Smooth muscle cell (in vitro differentiated cells): ENCODE data around the gene MFAP4. TPM values are rescaled to one million over a fixed set of nuclear protein-coding genes. Genes with fewer than 3 reads are reported as not detected.

Source experiments
- DNase-seq: peaks from one replicate; lab custom pipeline; 2025; ENCODE audit not compliant: unreplicated experiment; lab: John Stamatoyannopoulos, UW
- H2AFZ ChIP-seq: fragments of 200-600 bp; sonication (generic); 2 replicates; pipeline ENCODE4 v1.6.0; 2016; ENCODE audit warnings: antibody characterized with exemption, low read depth, mild to moderate bottlenecking
- H3F3A ChIP-seq: fragments of 200-600 bp; sonication (generic); 2 replicates; pipeline ENCODE4 v1.6.0; 2017; ENCODE audit warnings: antibody characterized with exemption, low read depth
- H3K27ac ChIP-seq: fragments of 200-600 bp; sonication (generic); 2 replicates; pipeline ENCODE4 v1.5.1; 2016; ENCODE audit warnings: low read depth, mild to moderate bottlenecking
- H3K27me3 ChIP-seq: fragments of 200-600 bp; sonication (generic); 2 replicates; pipeline ENCODE4 v1.6.1; 2016; ENCODE audit warnings: low read depth, mild to moderate bottlenecking
- H3K36me3 ChIP-seq: fragments of 200-600 bp; sonication (generic); 2 replicates; pipeline ENCODE4 v1.5.1; 2016; ENCODE audit warnings: low read depth
- H3K4me1 ChIP-seq: fragments of 200-600 bp; sonication (generic); 2 replicates; pipeline ENCODE4 v1.5.1; 2016; ENCODE audit warnings: low read depth
- H3K4me2 ChIP-seq: fragments of 200-600 bp; sonication (generic); 2 replicates; pipeline ENCODE4 v1.6.0; 2016; ENCODE audit warnings: mild to moderate bottlenecking
- H3K4me3 ChIP-seq: fragments of 200-600 bp; sonication (generic); 2 replicates; pipeline ENCODE4 v1.5.1; 2016; ENCODE audit warnings: mild to moderate bottlenecking
- H3K79me2 ChIP-seq: fragments of 200-600 bp; sonication (generic); 2 replicates; pipeline ENCODE4 v1.6.0; 2016; ENCODE audit warnings: low read depth, mild to moderate bottlenecking
- H3K9ac ChIP-seq: fragments of 200-600 bp; sonication (generic); 2 replicates; pipeline ENCODE4 v1.6.0; 2016; ENCODE audit warnings: low read depth
- H3K9me3 ChIP-seq: fragments of 200-600 bp; sonication (generic); replicated peaks from 2 replicates; pipeline ENCODE4 v1.5.1; 2016; ENCODE audit warnings: low read depth
- H4K20me1 ChIP-seq: fragments of 200-600 bp; sonication (generic); 2 replicates; pipeline ENCODE4 v1.6.0; 2016; ENCODE audit warnings: low read depth
- WGBS: methylation state at CpG from one replicate; pipeline ENCODE4 v1.1.7; 2016; ENCODE audit warnings: low lambda C conversion rate; 5-methylcytosine and 5-hydroxymethylcytosine counted together
- polyA plus RNA-seq: library from polyadenylated mRNA; unstranded; fragments of >200 nt; fragmentation: Nextera tagmentation; extraction: Ambion mirVana; gene quantifications from 2 replicates; pipeline ENCODE4 v1.2.1, GENCODE V29; 2016
- total RNA-seq: library from RNA; depleted of rRNA; stranded (reverse); fragments of >200 nt; gene quantifications from 2 replicates; pipeline ENCODE4 v1.2.3, GENCODE V29; 2014
- TF ChIP-seq, protein P1 (sequence below): fragments of 200-600 bp; sonication (generic); IDR thresholded peaks from 2 replicates; pipeline ENCODE4 v1.5.1; 2017; ENCODE audit warnings: borderline replicate concordance, mild to moderate bottlenecking, antibody characterized with exemption; ENCODE audit not compliant: insufficient read depth, poor library complexity, severe bottlenecking

MFAP4 gene
- total and polyA plus RNA-seq, 2 experiments from 2014 or later: 580 to 1,738 TPM

DNA sequence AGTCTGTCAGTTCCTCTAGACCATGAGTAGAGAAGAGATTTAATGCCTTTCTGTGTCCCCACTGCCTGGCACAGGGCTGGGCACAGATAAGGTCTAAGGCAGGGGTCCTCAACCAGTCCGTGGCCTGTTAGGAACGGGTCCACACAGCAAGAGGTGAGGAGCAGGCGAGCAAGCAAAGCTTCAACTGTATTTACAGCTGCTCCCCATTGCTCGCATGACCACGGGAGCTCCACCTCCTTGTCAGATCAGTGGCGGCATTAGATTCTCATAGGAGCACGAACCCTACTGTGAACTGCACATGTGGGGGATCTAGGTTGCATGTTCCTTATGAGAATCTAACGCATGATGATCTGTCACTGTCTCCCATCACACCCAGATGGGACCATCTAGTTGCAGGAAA, 26.2 kb downstream of the MFAP4 start:
- Histone ChIP-seq H3F3A (no peaks in the 10 kb centered on the region), H4K20me1 (no peaks in the 10 kb centered on the region), H3K9me3 (no peaks in the 10 kb centered on the region), H3K79me2 (no peaks in the 10 kb centered on the region), H3K27ac (no peak overlapping the region), H2AFZ (no peak overlapping the region), H3K9ac (no peak overlapping the region), H3K4me3 (no peak overlapping the region), H3K36me3 (no peaks in the 10 kb centered on the region), H3K4me1 (peaks cover 10% of the 10 kb centered on the region), H3K4me2 (no peak overlapping the region), H3K27me3 (no peaks in the 10 kb centered on the region)
- 90% methylated on average over 8 of the region's 8 CpGs for WGBS
- TF ChIP-seq, protein P1, sequence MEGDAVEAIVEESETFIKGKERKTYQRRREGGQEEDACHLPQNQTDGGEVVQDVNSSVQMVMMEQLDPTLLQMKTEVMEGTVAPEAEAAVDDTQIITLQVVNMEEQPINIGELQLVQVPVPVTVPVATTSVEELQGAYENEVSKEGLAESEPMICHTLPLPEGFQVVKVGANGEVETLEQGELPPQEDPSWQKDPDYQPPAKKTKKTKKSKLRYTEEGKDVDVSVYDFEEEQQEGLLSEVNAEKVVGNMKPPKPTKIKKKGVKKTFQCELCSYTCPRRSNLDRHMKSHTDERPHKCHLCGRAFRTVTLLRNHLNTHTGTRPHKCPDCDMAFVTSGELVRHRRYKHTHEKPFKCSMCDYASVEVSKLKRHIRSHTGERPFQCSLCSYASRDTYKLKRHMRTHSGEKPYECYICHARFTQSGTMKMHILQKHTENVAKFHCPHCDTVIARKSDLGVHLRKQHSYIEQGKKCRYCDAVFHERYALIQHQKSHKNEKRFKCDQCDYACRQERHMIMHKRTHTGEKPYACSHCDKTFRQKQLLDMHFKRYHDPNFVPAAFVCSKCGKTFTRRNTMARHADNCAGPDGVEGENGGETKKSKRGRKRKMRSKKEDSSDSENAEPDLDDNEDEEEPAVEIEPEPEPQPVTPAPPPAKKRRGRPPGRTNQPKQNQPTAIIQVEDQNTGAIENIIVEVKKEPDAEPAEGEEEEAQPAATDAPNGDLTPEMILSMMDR: no peak
- DNase-seq: no peak

DNA sequence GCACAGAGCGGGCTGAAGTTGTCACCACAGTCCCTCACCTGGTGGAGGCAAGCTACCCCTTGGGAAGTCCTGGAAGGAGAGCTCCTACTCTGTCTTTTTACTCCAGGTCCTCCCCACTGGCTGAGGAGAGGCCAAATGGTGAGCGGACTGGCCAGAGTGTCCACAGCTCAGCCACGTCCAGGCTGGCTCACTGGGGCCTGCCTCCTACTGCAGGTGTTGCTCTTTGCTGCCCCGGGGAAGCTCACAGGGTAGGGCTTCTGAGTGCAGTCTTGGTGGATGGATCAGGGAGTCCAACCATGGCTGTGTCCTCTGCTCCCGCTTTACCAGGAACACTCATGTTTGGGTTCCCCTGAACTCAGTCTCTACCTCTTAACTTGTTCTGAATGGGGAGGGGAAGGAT, 27.1 kb downstream of the MFAP4 start:
- Histone ChIP-seq H3F3A (no peaks in the 10 kb centered on the region), H3K4me2 (no peak overlapping the region), H2AFZ (no peak overlapping the region), H3K27me3 (no peaks in the 10 kb centered on the region), H3K27ac (no peak overlapping the region), H3K79me2 (no peaks in the 10 kb centered on the region), H4K20me1 (no peaks in the 10 kb centered on the region), H3K9ac (no peak overlapping the region), H3K4me3 (no peak overlapping the region), H3K36me3 (no peaks in the 10 kb centered on the region), H3K9me3 (no peaks in the 10 kb centered on the region), H3K4me1 (peaks cover 10% of the 10 kb centered on the region)
- DNase-seq: no peak
- 97% methylated on average over 5 of the region's 5 CpGs for WGBS
- TF ChIP-seq, protein P1: no peak

DNA sequence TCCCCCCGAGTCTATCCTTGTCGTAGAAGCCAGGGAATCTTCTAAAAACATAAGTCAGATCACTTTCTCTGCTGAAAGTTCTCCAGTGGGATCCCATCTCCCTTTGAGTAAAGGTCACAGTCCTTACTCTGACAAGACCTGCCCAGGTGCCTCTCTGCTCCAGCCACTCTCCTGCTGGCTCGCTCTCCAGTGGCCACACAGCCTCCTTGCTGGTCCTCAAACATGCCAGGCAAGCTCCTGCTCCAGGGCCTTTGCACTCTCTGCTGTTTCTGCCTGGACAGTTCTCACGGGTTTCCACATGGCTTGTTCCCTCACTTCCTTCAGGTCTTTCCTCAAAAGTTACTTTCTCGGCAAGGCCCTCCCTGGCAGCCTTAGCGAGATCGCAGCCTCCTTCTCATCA, 27.8 kb downstream of the MFAP4 start:
- no peaks in the 10 kb centered on the region for H3K36me3 ChIP-seq
- no peak overlapping the region for H2AFZ ChIP-seq
- TF ChIP-seq, protein P1: no peak
- peaks cover 2% of the 10 kb centered on the region for H3F3A ChIP-seq
- no peak overlapping the region for H3K4me2 ChIP-seq
- H3K4me3 ChIP-seq: no peak overlapping the region
- H3K27ac ChIP-seq: no peak overlapping the region
- no peaks in the 10 kb centered on the region for H3K9me3 ChIP-seq
- peaks cover 10% of the 10 kb centered on the region for H3K4me1 ChIP-seq
- no peaks in the 10 kb centered on the region for H3K79me2 ChIP-seq
- 93% methylated on average over 7 of the region's 7 CpGs for WGBS
- DNase-seq: no peak
- H3K9ac ChIP-seq: no peak overlapping the region
- peaks cover 3% of the 10 kb centered on the region for H4K20me1 ChIP-seq
- no peaks in the 10 kb centered on the region for H3K27me3 ChIP-seq

DNA sequence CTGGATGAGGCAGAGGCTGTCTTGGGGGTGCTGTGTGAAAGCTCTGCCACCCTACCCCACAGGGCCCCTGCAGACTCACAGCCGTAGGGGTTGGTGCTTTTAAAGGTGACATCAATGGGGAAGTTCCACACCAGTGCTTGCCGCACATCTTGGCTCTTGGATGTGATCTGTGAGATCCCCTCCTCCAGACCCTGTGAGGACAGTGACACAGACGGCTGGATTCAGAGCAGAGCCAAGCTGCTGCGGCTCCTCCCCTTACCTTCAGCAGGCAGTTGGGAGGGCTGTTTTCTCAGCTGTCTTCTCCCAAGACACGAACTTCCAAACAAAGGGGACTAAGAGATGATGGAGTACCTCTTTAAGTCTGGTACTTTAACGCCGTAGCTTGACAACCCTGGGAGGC, 29.2 kb downstream of the MFAP4 start:
- Histone ChIP-seq H3K4me1 (peaks cover 6% of the 10 kb centered on the region), H2AFZ (no peak overlapping the region), H3K79me2 (no peaks in the 10 kb centered on the region), H3K27ac (no peak overlapping the region), H3K4me2 (no peak overlapping the region), H4K20me1 (peaks cover 7% of the 10 kb centered on the region), H3F3A (peaks cover 6% of the 10 kb centered on the region), H3K36me3 (no peaks in the 10 kb centered on the region), H3K27me3 (no peaks in the 10 kb centered on the region), H3K9ac (no peak overlapping the region), H3K9me3 (no peaks in the 10 kb centered on the region), H3K4me3 (no peak overlapping the region)
- DNase-seq: no peak
- TF ChIP-seq, protein P1: no peak
- 89% methylated on average over 7 of the region's 7 CpGs for WGBS
